GM18861 (cell line): ENCODE results near the gene PRKCI.
"Not testable (repeated sequence)": the region's sequence is repeated elsewhere in the genome, so short reads cannot be mapped to it uniquely, and the experiment has no call there.

Experiments
- ATAC-seq: cut with Tn5 transposase; IDR thresholded peaks from one replicate; pipeline ENCODE4 v1.9.1; 2021; ENCODE audit not compliant: unreplicated experiment

PRKCI gene

DNA sequence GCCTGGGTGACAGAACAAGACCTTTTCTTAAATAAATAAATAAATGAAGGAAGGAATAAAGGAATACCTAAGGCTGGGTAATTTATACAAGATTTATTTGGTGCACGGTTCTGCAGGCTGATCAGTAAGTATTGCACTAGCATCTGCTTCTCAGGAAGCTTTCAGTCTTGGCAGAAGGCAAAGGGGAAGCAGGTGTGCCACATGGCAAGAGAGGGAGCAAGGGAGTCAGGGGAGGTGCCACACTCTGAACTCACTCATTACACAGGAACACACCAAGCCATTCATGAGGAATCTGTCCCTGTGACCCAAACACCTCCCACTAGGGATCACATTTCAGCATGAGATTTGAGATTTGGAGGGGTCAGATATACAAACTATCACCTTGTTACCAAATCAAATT lies 56.4 kb downstream of the PRKCI start:
- ATAC-seq, result no peak

DNA sequence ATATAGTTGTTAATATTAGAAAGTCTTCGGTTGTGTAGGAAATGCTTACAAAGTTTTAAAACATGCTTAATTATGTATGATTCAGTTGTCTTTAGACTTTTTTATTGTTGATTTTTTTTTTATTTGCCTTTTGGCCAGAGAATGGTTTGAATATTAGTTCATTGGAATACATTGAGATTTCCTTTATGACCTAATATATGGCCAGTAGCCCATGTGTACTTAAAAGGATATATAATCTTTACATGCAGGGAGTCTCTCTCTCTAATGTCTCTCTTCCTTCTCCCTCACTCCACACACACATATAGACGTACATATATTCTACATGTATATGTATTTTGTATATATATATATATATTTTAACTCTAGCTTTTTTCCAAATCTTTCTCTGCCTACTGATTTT lies 68.0 kb downstream of the PRKCI start:
- no peak for ATAC-seq

DNA sequence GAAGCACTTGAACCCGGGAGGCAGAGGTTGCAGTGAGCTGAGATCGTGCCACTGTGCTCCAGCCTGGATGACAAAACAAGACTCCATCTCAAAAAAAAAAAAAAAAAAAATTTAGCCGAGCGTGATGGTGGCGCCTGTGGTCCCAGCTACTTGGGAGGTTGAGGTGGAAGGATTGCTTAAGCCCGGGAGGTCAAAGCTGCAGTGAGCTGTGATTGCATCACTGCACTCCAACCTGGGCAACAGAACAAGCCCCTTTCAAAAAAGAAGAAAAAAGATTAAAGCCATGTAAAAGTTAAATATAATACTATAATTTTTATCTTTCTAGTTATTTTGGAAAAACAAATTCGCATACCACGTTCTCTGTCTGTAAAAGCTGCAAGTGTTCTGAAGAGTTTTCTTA lies 73.4 kb downstream of the PRKCI start:
- ATAC-seq, result no peak

DNA sequence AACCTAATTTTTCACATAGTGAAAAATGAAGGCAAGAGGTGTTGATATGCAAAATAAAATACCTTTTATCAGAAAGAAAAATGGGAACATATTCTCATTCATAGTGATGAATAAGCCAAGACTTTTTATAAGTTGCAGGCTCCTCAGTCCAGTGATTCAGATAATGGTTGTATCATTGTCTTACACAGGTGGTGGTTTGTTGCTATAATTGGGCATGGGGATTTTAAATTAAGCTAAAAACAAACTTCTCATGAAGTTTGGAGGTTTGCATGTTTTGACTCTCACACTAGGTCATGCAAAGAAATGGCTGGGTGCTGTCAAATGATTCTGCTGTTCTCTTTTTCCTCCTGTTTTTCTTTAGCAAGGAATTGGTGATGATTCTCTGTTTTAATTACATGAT lies 74.5 kb downstream of the PRKCI start:
- no peak for ATAC-seq

DNA sequence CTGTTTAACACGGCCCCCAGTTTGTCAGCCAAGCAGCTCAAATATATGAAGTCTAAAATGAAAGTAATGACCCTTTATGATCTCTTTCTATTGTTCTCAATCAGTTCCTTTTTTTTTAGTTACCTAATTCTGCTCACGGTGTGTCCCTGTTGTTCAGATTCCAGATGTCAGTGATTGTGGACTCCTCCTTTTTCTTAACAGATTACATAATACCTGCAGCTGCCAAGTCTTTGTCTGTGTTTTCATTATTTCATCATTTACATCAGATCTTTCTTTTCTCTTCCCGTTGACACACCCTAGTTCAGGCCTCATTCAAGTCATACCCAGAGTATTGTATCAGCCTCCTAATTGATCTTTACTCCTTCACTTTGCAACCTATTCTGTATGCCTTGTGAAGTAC lies 79.2 kb downstream of the PRKCI start:
- ATAC-seq, result no peak

DNA sequence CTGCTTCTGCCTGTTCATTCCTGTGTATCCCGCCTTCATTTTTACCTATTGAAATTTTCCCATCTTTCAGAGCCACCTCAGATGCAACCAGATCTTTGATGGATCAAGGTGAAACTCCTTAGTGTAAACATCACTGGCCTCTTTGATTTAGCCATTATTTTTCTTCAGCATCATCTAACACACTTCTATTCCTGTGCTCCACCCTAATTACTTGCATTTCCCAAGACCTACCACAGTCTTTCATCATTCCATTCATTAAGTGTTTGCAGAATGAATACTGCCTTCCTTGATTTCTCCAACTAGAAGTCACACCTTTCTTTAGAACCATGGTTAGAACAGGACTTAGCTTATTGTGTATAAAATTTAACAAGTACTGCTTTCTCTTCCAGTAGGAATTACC lies 79.8 kb downstream of the PRKCI start:
- no peak for ATAC-seq

DNA sequence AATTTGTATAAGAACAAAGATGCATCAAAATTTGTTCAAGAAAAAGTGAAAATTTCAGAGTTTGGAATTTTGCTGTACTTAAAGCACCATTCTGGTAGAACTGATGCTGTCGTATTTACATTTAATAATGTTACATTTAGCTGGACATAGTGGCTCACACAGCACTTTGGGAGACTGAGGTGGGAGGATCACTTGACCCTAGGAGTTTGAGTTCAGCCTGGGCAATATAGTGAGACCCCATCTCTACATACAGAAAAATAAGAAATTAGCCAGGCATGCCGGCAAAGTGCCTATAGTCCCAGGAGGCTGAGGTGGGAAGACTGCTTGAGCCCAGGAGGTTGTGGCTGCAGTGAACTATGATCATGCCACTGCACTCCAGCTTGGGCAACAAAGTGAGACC lies 83.8 kb downstream of the PRKCI start:
- ATAC-seq, result no peak

DNA sequence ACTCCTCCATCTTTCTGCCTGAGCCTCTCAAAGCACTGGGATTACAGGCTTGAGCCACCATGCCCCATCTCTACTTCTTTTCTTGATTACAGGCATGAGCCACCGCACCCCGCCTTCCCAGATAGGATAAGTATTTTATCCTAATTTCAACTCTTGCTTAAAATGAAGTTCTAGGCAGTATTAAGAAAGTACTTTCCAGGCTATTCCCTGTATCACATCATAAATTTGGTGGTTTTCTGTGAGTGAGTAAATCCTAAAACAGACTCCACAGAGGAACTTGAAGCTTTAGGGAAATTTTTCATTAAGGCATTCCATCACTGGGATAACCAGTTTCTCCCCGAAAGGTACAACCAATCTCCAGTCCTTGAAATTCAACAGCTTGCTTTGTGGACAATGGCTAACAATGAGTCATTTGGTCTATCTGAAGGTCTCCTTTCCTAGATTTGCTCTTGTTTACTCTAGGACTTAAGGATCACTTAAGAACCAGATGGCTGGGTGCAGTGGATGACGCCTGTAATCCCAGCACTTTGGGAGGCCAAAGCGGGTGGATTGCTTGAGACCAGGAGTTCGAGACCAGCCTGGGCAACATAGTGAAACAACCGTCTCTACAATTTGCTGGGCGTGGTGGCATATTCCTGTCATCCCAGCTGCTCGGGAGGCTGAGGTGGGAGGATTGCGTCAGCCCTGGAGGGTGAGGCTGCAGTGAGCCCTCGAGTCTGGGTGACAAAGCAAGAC lies 85.6 kb downstream of the PRKCI start:
- no peak for ATAC-seq

DNA sequence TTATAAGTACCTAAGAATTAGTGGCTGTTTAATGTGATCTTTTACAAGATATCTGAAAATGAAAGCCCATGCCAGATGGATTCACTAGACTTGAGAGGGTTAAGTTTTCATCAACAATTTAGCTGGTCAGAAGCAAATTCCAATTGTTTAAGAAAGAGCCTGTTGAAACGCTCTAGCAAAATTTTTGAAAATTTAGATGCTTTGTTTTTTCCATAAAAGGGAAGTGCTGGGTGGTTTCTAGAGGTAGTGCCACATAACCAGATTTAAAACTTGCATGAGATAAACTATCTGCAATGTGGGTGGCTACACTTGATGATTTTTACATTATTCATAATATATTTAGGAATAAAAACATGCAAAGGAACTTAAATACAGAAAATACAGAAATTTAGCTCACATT lies 86.8 kb downstream of the PRKCI start:
- no peak for ATAC-seq

DNA sequence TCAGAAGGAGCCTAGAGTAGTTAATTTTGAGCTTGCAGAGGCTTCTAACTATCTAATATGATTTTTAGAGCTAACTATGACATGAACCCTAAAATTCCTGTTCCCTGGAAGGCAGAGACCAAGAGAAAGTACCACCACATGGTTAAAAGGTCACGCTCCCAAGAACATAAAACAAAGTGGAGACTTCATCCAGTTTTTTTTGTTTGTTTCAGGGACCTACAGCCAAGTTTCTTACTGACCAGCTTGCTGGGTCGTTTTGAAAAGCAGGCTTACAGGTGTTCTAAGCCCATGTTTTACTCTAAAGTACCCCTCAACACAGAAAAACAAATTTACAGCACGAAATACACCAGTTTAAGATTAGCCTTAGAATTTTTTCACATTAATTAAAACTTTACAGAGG lies 95.7 kb downstream of the PRKCI start:
- ATAC-seq, result no peak

DNA sequence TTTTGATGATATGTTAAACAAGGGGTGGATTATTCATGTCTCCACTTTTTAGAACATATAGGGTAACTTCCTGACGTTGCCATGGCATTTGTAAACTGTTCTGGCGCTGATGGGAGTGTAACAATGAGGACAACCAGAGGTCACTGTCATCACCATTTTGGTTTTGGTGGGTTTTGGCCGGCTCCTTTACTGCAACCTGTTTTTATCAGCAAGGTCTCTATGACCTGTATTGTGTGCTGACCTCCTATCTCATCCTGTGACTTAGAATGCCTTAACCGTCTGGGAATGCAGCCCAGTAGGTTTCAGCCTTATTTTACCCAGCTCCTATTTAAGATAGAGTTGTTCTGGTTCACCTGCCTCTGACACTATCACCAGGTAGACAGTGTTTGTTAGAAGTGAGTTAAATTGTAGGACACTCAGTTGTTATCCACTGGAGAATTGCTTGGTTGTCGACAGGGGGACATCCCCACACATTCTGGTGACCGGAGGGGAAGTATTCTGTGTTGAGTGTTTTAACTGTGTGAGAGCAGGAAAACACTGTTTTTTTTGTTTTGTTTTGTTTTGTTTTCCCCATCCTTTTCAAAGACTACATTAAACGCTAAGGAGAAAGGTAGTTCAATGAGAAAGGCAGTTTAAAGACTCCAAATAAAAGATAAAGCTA lies 98.4 kb downstream of the PRKCI start:
- no peak for ATAC-seq

DNA sequence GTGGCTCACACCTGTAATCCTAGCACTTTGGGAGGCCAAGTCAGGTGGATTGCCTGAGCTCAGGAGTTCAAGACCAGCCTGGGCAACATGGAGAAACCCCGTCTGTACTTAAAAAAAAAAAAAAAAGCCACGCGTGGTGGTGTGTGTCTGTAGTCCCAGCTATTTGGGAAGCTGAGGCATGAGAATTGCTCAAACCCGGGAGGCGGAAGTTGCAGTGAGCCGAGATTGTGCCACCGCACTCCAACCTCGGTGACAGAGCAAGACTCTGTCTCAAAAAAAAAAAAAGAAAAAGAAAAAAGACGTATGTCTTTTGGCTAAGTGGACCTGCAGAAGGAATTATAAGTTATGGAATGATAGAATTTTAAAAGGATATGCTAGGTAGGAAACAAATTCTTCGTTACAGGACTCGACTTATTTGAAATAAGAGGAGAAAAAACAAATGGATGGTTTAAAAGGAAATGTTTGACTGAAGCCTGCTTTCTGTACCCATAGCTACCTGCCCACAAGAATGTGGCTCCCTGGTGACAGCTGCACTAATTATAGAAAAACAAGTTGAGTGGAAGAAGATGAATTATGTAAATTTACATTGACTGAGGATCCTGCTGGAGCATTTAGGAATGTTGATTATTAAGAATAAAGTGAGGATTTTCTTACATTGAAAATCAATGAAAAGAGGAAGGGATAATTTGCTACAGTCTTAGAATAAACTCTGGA lies 99.3 kb downstream of the PRKCI start:
- no peak for ATAC-seq

DNA sequence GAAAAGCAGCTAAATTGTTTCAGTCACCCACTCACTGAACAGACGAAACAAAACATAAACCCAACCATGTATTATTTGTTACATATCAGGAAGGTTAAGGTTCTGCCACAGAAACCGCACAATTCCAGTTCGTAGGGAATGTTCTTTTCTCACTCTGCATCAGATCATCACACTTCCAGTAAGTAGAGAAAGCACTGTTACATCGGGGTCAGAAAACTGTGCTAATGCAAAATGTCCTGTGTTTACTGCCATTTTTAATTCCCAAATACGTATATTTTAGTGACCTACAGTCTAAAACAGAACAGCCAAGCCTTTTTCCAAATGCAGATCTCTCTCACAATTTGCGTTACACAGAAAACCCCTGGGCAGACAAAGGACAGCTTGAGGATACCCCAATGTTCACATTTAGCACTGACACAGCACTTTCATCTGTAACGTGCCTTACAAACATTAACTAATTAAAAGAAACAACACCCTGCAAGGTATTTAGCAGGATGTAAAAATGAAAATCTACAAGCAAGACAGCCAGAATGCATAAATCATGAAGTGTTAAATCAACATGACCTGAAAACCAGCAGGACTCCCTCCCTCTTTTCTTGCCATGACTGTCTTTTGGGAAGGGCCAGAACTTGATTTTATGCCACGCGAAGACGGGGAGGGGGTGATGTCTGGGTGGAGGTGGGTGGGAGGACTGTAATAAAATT lies 100.5 kb downstream of the PRKCI start:
- no peak for ATAC-seq

DNA sequence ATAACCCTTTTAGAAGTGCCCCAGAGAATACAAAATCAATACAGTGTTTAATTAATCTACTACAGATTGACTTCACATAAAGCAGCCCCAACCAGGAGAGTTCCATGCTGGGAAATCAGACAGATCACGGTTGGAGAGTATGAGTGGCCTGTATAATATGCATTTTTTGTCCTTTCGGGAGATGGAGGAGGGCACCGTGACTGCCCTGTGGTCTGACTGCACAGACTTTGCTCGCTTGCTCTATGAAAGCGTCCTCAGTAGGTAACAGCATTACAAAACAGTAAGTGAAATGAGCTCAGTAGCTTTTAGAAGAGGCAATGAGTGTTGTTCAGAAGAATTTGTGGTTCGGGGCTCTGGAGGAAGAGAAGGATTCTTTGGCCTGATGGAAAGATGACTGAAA lies 101.1 kb downstream of the PRKCI start:
- ATAC-seq, result no peak

DNA sequence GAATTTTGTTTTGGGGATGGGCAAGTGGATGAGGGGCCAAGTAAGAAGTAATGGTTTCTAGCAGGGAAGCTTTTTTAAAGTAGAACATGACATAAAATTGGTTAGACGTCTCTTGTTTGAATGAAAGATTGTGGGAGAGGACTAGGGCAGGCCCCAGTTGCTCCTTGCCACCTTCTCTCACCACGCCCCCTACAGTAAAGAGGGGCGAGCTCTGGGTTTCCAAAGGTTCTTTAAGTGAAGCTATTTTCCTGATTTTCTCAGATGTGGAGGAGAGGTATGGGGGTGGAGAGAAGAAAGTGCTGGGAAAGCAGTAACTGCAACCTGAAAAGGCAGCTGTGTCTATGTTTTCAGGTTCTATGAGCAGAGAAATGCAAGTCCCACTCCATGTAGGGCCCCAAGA lies 102.7 kb downstream of the PRKCI start:
- no peak for ATAC-seq

DNA sequence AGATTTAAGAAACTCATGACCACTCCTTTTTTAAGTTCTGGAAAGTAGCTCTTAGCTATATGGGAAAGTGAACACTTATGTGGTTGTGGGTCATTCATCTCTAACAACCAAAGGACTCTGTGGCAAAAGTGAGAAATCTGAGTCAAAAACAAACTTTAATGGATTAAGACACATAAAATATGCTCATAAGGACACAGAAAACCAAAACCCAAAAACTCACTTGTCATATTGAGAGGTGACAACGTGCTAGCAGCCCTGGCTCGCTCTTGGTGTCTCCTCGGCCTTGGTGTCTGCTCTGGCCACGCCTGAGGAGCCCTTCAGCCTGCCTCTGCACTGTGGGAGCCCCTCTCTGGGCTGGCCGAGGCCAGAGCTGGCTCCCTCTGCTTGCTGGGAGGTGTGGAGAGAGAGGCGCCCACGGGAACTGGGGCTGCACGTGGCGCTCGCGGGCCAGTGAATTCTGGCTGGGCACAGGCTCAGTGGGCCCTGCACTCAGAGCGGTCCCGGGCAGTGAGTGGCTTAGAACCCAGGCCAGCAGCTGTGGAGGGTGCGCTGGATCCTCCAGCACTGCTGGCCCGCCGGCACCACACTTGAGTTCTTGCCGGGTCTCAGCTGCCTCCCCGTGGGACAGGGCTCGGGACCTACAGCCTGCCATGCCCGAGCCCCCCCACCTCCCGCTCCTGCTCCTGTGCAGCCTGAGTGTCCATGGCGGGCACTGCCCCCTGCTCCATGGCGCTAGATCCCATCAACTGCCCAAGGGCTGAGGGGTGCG lies 105.0 kb downstream of the PRKCI start:
- no peak for ATAC-seq

DNA sequence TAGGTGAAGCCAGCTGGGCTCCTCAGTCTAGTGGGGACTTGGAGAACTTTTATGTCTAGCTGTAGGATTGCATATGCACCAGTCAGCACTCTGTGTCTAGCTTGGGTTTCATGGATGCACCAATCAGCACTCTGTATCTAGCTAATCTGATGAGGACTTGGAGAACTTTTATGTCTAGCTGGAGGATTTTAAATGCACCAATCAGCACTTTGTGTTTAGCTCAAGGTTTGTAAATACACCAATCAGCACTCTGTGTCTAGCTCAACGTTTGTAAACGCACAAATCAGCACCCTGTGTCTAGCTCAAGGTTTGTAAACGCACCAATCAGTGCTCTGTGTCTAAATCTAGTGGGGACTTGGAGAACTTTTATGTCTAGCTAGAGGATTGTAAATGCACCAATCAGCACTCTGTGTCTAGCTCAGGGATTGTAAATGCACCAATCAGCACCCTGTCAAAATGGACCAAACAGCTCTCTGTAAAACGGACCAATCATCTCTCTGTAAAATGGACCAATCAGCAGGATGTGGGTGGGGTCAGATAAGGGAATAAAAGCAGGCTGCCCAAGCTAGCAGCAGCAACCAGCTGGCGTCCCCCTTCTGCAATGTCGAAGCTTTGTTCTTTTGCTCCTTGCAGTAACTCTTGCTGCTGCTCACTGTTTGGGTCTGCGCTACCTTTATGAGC lies 105.8 kb downstream of the PRKCI start:
- ATAC-seq, result not testable (repeated sequence)

DNA sequence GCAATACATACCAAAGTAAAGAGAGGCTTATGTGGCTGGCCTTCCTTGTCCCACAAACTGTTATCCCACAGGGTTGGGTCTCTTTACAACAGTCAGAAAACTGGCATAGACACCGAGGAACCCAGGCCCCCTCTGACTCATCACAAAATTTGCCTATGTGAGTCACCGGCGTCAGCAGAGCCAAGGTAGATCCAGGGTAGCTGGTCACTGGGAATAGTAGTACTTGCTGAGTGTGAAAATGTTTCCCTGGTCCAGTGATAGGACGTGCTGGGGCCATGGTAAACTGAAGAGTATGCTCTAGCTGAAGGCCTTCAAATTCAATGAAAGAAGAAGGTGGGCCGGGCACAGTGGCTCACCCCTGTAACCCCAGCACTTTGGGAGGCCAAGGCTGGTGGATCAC lies 108.1 kb downstream of the PRKCI start:
- ATAC-seq, result no peak

DNA sequence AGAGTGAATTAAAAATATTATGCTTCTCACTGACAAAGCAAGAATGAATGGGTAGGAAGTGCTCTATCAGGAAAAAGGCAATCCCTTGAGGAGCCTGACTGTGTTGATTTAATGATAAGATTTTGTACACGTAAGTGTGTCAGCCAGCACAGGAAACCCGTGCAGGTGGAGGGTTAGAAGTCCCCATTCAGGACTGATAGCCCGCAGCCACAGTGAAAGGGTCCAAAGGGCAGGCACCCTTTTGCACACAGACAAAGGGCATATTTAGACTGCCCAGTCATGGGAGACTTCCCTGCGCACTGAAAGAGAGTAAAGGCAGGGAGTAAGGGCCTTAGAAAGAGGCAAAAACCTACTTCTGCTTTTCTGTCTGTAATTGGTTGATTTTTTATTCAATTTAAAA lies 108.9 kb downstream of the PRKCI start:
- ATAC-seq, result peak; percentile 93

DNA sequence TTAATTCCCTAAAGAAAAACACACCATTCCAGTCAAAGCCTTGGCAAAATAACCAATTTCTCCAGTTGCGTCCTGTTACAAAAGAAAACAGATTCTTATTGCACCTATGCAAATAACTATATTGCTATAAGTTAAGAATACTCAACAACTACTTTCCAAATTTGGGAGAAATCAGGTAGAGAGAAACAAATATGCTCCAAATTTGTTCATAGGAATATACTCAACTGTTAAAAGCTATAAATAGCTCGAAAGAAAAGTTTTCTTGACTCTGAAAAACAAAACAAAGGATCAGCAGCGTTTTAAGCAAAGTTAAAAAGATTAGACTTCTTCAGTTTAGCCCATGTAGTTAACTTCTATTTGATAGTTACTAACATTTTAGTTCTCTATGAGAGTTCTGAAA lies 115.2 kb downstream of the PRKCI start:
- no peak for ATAC-seq
